ENCODE data around the gene CCHCR1.

The CCHCR1 gene

GRCh38 chr6:31096656-31097055, 60.9 kb downstream of the CCHCR1 start:
- DNase-seq = no peak

- no peak for DNase-seq
Measured at GRCh38 chr6:31096215-31096614, 61.4 kb downstream of the CCHCR1 start.

- peak in 1 of 2 donors; percentile 9 for DNase-seq
Measured at GRCh38 chr6:31094389-31094881, 63.2 kb downstream of the CCHCR1 start.

- DNase-seq = no peak
Measured at GRCh38 chr6:31092769-31093505, 64.7 kb downstream of the CCHCR1 start.
